GM23338 (cell line): ENCODE measurements around the gene CRACR2B. TPM values are rescaled to one million over a fixed set of nuclear protein-coding genes. Genes with fewer than 3 reads are reported as not detected.

ENCODE experiments used
- ATAC-seq: fragments of 200-7000 bp; cut with Tn5 transposase; 3 replicates; pipeline ENCODE4 v1.9.1; 2020
- DNase-seq: peaks from one replicate; pipeline ENCODE4 v3.0.0-alpha.2; 2015; ENCODE audit warnings: low spot score
- H2AFZ ChIP-seq: fragments of 200-600 bp; sonication (generic); 2 replicates; pipeline ENCODE4 v1.8.0; 2016; ENCODE audit warnings: antibody characterized with exemption, mild to moderate bottlenecking, moderate library complexity
- H3F3A ChIP-seq: fragments of 200-600 bp; sonication (generic); replicated peaks from 2 replicates; pipeline ENCODE4 v1.8.0; 2017; ENCODE audit warnings: antibody characterized with exemption, mixed run types, low read depth
- H3K27ac ChIP-seq: fragments of 200-600 bp; sonication (generic); 2 replicates; pipeline ENCODE4 v1.6.1; 2016; ENCODE audit warnings: low read depth
- H3K27me3 ChIP-seq: fragments of 200-600 bp; sonication (generic); 2 replicates; pipeline ENCODE4 v1.8.0; 2016; ENCODE audit warnings: mild to moderate bottlenecking, mixed run types, moderate library complexity; ENCODE audit not compliant: insufficient read depth
- H3K36me3 ChIP-seq: fragments of 200-600 bp; sonication (generic); 2 replicates; pipeline ENCODE4 v1.8.0; 2016; ENCODE audit warnings: mild to moderate bottlenecking; ENCODE audit not compliant: insufficient read depth
- H3K4me1 ChIP-seq: fragments of 200-600 bp; sonication (generic); 2 replicates; pipeline ENCODE4 v1.8.0; 2016; ENCODE audit warnings: mild to moderate bottlenecking, moderate library complexity; ENCODE audit not compliant: insufficient read depth
- H3K4me2 ChIP-seq: fragments of 200-600 bp; sonication (generic); 2 replicates; pipeline ENCODE4 v1.7.1; 2017; ENCODE audit warnings: mixed run types
- H3K4me3 ChIP-seq: fragments of 200-600 bp; sonication (generic); 2 replicates; pipeline ENCODE4 v1.6.1; 2016; ENCODE audit warnings: mixed run types
- H3K79me2 ChIP-seq: fragments of 200-600 bp; sonication (generic); replicated peaks from 2 replicates; pipeline ENCODE4 v1.8.0; 2017; ENCODE audit warnings: mild to moderate bottlenecking; ENCODE audit not compliant: insufficient read depth
- H3K9me2 ChIP-seq: fragments of 200-600 bp; sonication (generic); 2 replicates; pipeline ENCODE4 v1.8.0; 2017; ENCODE audit not compliant: insufficient read depth
- H4K20me1 ChIP-seq: fragments of 200-600 bp; sonication (generic); replicated peaks from 2 replicates; pipeline ENCODE4 v1.8.0; 2017; ENCODE audit warnings: mild to moderate bottlenecking; ENCODE audit not compliant: insufficient read depth
- H3K27ac Mint-ChIP-seq: 2 replicates; pipeline ENCODE4 v1.8.0; 2020; ENCODE audit warnings: inconsistent platforms, mild to moderate bottlenecking, moderate library complexity, mixed read lengths
- H3K27me3 Mint-ChIP-seq: 3 replicates; pipeline ENCODE4 v1.8.0; 2022; ENCODE audit warnings: low read depth, mild to moderate bottlenecking, moderate library complexity, mixed read lengths, inconsistent platforms; ENCODE audit not compliant: insufficient read depth, poor library complexity
- H3K36me3 Mint-ChIP-seq: 3 replicates; pipeline ENCODE4 v1.8.0; 2021; ENCODE audit warnings: low read depth, mild to moderate bottlenecking, inconsistent platforms, moderate library complexity, mixed read lengths
- H3K4me1 Mint-ChIP-seq: 3 replicates; pipeline ENCODE4 v1.8.0; 2020; ENCODE audit warnings: mild to moderate bottlenecking, inconsistent platforms, mixed read lengths
- H3K4me3 Mint-ChIP-seq: 3 replicates; pipeline ENCODE4 v1.8.0; 2021; ENCODE audit warnings: moderate library complexity, mild to moderate bottlenecking, inconsistent platforms, mixed read lengths
- H3K9me3 Mint-ChIP-seq: 3 replicates; pipeline ENCODE4 v1.8.0; 2020; ENCODE audit warnings: moderate library complexity, mild to moderate bottlenecking, inconsistent platforms, mixed read lengths
- CREB1 ChIP-seq: fragments of 250-450 bp; sonication (Bioruptor Pico); IDR thresholded peaks from 2 replicates; pipeline ENCODE4 v1.5.0; 2020; ENCODE audit warnings: low read depth, mild to moderate bottlenecking, moderate library complexity
- EZH2 ChIP-seq: fragments of 200-600 bp; sonication (generic); IDR thresholded peaks from one replicate; pipeline ENCODE4 v1.8.0; 2017; ENCODE audit warnings: antibody characterized with exemption, mild to moderate bottlenecking, low read depth; ENCODE audit not compliant: unreplicated experiment
- EZH2phosphoT487 ChIP-seq: fragments of 200-600 bp; sonication (generic); IDR thresholded peaks from one replicate; pipeline ENCODE4 v1.8.1; 2018; ENCODE audit warnings: antibody characterized with exemption; ENCODE audit not compliant: unreplicated experiment
- JUNB ChIP-seq: IDR thresholded peaks from one replicate; pipeline ENCODE4 v1.6.1; 2016; ENCODE audit warnings: antibody characterized with exemption; ENCODE audit not compliant: unreplicated experiment
- NANOG ChIP-seq: IDR thresholded peaks from 2 replicates; pipeline ENCODE4 v1.6.1; 2016; ENCODE audit warnings: antibody characterized with exemption, borderline replicate concordance
- POLR2AphosphoS5 ChIP-seq: IDR thresholded peaks from 2 replicates; pipeline ENCODE4 v1.6.1; 2016; ENCODE audit warnings: antibody characterized with exemption, low read depth
- STAT1 ChIP-seq: IDR thresholded peaks from one replicate; pipeline ENCODE4 v1.6.1; 2016; ENCODE audit warnings: antibody characterized with exemption; ENCODE audit not compliant: unreplicated experiment
- ZNF114 ChIP-seq: fragments of 250-450 bp; sonication (Bioruptor Pico); IDR thresholded peaks from 2 replicates; pipeline ENCODE4 v1.5.0; 2020; ENCODE audit warnings: mild to moderate bottlenecking, moderate library complexity
- ZNF331 ChIP-seq: fragments of 250-450 bp; sonication (Bioruptor Pico); IDR thresholded peaks from 2 replicates; pipeline ENCODE4 v1.5.0; 2020; ENCODE audit warnings: low read depth, mild to moderate bottlenecking, moderate library complexity
- polyA plus RNA-seq: library from polyadenylated mRNA; unstranded; fragments of >200 nt; fragmentation: Nextera tagmentation; extraction: Ambion mirVana; gene quantifications from 2 replicates; pipeline ENCODE4 v1.2.1, GENCODE V29; 2016
- total RNA-seq: library from RNA; depleted of rRNA; stranded (reverse); fragments of >200 nt; shearing (Covaris generic); gene quantifications from 2 replicates; pipeline ENCODE4 v1.2.3, GENCODE V29; 2014
- TF ChIP-seq, protein P1 (sequence below): IDR thresholded peaks from one replicate; pipeline ENCODE4 v1.6.1; 2018; ENCODE audit warnings: antibody characterized with exemption; ENCODE audit not compliant: unreplicated experiment
- TF ChIP-seq, protein P2 (sequence below), 2 experiments: fragments of 200-600 bp in 1 of 2; sonication (generic) in 1 of 2; conservative IDR thresholded peaks; 2 replicates each; pipeline versions ENCODE4 v1.5.1 to v1.6.1; 2016 to 2017; ENCODE audit warnings: antibody characterized with exemption in 2 of 2, low read depth in 2 of 2, mild to moderate bottlenecking in 2 of 2, moderate library complexity in 1 of 2
- TF ChIP-seq, protein P3 (sequence below): fragments of 250-450 bp; sonication (Bioruptor Pico); IDR thresholded peaks from 2 replicates; pipeline ENCODE4 v1.5.0; 2020; ENCODE audit warnings: mild to moderate bottlenecking, moderate library complexity
- TF ChIP-seq, protein P4 (sequence below): IDR thresholded peaks from 2 replicates; pipeline ENCODE4 v1.6.1; 2016; ENCODE audit warnings: antibody characterized with exemption

The CRACR2B gene
- total and polyA plus RNA-seq, 2 experiments from 2014 or later: 55.9 to 64.1 TPM

DNA sequence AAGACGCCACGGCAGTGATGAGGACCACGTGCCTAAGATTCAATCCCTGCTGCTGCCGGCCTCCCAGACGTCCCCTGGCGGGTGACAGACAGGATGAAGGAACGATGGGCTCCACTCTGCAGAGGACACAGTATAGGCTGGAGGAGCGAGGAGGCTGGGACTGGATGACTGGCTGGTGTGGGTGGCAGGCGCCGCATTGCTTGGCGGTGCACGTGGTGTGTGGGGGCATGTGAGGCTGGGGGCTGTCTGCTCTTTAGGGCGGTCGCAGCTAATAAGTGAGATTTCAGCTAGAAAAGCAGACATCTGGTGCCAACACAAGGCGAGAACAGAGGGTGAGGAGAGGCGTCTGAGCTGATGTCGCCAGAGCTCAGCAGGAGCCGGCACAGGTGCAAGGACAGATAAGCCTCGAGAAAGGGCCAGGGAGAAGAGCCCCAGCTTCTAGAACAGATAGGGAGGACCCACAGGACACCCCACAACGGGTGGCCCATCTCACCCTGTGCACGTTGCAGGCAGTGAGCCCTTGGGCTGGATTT is 48.1 kb downstream of the CRACR2B start:
- H2AFZ ChIP-seq: no peak overlapping the region
- H4K20me1 ChIP-seq: peaks cover 15% of the 10 kb centered on the region
- H3K4me3 ChIP-seq: no peak overlapping the region
- H3K27me3 ChIP-seq: no peaks in the 10 kb centered on the region
- H3K4me1 ChIP-seq: no peaks in the 10 kb centered on the region
- no peak overlapping the region for H3K4me2 ChIP-seq
- Mint-ChIP-seq H3K9me3 (no peaks in the 10 kb centered on the region), H3K27me3 (peaks cover 25% of the 10 kb centered on the region), H3K4me1 (no peaks in the 10 kb centered on the region; the same call in 1 of the 3 replicates), H3K27ac (no peak overlapping the region), H3K4me3 (no peak overlapping the region), H3K36me3 (peaks cover 31% of the 10 kb centered on the region)
- H3K27ac ChIP-seq: no peak overlapping the region
- no peak for TF ChIP-seq EZH2phosphoT487
- TF ChIP-seq JUNB: no peak
- TF ChIP-seq, protein P1, sequence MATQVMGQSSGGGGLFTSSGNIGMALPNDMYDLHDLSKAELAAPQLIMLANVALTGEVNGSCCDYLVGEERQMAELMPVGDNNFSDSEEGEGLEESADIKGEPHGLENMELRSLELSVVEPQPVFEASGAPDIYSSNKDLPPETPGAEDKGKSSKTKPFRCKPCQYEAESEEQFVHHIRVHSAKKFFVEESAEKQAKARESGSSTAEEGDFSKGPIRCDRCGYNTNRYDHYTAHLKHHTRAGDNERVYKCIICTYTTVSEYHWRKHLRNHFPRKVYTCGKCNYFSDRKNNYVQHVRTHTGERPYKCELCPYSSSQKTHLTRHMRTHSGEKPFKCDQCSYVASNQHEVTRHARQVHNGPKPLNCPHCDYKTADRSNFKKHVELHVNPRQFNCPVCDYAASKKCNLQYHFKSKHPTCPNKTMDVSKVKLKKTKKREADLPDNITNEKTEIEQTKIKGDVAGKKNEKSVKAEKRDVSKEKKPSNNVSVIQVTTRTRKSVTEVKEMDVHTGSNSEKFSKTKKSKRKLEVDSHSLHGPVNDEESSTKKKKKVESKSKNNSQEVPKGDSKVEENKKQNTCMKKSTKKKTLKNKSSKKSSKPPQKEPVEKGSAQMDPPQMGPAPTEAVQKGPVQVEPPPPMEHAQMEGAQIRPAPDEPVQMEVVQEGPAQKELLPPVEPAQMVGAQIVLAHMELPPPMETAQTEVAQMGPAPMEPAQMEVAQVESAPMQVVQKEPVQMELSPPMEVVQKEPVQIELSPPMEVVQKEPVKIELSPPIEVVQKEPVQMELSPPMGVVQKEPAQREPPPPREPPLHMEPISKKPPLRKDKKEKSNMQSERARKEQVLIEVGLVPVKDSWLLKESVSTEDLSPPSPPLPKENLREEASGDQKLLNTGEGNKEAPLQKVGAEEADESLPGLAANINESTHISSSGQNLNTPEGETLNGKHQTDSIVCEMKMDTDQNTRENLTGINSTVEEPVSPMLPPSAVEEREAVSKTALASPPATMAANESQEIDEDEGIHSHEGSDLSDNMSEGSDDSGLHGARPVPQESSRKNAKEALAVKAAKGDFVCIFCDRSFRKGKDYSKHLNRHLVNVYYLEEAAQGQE: no peak
- no peak for TF ChIP-seq STAT1
- TF ChIP-seq CREB1 (CRISPR knock-in tag): no peak
- no peak for TF ChIP-seq POLR2AphosphoS5
- TF ChIP-seq, protein P2, sequence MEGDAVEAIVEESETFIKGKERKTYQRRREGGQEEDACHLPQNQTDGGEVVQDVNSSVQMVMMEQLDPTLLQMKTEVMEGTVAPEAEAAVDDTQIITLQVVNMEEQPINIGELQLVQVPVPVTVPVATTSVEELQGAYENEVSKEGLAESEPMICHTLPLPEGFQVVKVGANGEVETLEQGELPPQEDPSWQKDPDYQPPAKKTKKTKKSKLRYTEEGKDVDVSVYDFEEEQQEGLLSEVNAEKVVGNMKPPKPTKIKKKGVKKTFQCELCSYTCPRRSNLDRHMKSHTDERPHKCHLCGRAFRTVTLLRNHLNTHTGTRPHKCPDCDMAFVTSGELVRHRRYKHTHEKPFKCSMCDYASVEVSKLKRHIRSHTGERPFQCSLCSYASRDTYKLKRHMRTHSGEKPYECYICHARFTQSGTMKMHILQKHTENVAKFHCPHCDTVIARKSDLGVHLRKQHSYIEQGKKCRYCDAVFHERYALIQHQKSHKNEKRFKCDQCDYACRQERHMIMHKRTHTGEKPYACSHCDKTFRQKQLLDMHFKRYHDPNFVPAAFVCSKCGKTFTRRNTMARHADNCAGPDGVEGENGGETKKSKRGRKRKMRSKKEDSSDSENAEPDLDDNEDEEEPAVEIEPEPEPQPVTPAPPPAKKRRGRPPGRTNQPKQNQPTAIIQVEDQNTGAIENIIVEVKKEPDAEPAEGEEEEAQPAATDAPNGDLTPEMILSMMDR (conservative IDR thresholded peaks at IDR 0.05; ENCODE audit: low read depth in 2 of 2): no peak
- TF ChIP-seq NANOG: no peak
- TF ChIP-seq EZH2: no peak
- TF ChIP-seq, protein P3, sequence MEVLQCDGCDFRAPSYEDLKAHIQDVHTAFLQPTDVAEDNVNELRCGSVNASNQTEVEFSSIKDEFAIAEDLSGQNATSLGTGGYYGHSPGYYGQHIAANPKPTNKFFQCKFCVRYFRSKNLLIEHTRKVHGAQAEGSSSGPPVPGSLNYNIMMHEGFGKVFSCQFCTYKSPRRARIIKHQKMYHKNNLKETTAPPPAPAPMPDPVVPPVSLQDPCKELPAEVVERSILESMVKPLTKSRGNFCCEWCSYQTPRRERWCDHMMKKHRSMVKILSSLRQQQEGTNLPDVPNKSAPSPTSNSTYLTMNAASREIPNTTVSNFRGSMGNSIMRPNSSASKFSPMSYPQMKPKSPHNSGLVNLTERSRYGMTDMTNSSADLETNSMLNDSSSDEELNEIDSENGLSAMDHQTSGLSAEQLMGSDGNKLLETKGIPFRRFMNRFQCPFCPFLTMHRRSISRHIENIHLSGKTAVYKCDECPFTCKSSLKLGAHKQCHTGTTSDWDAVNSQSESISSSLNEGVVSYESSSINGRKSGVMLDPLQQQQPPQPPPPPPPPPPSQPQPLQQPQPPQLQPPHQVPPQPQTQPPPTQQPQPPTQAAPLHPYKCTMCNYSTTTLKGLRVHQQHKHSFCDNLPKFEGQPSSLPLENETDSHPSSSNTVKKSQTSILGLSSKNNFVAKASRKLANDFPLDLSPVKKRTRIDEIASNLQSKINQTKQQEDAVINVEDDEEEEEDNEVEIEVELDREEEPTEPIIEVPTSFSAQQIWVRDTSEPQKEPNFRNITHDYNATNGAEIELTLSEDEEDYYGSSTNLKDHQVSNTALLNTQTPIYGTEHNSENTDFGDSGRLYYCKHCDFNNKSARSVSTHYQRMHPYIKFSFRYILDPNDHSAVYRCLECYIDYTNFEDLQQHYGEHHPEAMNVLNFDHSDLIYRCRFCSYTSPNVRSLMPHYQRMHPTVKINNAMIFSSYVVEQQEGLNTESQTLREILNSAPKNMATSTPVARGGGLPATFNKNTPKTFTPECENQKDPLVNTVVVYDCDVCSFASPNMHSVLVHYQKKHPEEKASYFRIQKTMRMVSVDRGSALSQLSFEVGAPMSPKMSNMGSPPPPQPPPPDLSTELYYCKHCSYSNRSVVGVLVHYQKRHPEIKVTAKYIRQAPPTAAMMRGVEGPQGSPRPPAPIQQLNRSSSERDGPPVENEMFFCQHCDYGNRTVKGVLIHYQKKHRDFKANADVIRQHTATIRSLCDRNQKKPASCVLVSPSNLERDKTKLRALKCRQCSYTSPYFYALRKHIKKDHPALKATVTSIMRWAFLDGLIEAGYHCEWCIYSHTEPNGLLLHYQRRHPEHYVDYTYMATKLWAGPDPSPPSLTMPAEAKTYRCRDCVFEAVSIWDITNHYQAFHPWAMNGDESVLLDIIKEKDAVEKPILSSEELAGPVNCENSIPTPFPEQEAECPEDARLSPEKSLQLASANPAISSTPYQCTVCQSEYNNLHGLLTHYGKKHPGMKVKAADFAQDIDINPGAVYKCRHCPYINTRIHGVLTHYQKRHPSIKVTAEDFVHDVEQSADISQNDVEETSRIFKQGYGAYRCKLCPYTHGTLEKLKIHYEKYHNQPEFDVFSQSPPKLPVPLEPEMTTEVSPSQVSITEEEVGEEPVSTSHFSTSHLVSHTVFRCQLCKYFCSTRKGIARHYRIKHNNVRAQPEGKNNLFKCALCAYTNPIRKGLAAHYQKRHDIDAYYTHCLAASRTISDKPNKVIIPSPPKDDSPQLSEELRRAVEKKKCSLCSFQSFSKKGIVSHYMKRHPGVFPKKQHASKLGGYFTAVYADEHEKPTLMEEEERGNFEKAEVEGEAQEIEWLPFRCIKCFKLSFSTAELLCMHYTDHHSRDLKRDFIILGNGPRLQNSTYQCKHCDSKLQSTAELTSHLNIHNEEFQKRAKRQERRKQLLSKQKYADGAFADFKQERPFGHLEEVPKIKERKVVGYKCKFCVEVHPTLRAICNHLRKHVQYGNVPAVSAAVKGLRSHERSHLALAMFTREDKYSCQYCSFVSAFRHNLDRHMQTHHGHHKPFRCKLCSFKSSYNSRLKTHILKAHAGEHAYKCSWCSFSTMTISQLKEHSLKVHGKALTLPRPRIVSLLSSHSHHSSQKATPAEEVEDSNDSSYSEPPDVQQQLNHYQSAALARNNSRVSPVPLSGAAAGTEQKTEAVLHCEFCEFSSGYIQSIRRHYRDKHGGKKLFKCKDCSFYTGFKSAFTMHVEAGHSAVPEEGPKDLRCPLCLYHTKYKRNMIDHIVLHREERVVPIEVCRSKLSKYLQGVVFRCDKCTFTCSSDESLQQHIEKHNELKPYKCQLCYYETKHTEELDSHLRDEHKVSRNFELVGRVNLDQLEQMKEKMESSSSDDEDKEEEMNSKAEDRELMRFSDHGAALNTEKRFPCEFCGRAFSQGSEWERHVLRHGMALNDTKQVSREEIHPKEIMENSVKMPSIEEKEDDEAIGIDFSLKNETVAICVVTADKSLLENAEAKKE (CRISPR knock-in tag): no peak
- TF ChIP-seq ZNF331 (CRISPR knock-in tag): no peak
- TF ChIP-seq ZNF114 (CRISPR knock-in tag): no peak
- TF ChIP-seq, protein P4, sequence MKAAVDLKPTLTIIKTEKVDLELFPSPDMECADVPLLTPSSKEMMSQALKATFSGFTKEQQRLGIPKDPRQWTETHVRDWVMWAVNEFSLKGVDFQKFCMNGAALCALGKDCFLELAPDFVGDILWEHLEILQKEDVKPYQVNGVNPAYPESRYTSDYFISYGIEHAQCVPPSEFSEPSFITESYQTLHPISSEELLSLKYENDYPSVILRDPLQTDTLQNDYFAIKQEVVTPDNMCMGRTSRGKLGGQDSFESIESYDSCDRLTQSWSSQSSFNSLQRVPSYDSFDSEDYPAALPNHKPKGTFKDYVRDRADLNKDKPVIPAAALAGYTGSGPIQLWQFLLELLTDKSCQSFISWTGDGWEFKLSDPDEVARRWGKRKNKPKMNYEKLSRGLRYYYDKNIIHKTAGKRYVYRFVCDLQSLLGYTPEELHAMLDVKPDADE: no peak
- H3K9me2 ChIP-seq: no peaks in the 10 kb centered on the region
- peaks cover 4% of the 10 kb centered on the region; the same call in 1 of the 2 replicates for H3K36me3 ChIP-seq
- H3F3A ChIP-seq: peaks cover 15% of the 10 kb centered on the region; the same call in 1 of the 2 replicates
- no peaks in the 10 kb centered on the region for H3K79me2 ChIP-seq
- ATAC-seq (no peak), DNase-seq (no peak)
